OCI-LY1 (cell line): ENCODE results near the gene LRRC74A.

Experiments used
- H2AFZ ChIP-seq: fragments of 200-600 bp; sonication (generic), shearing (Covaris generic); 2 replicates; pipeline ENCODE4 v1.6.0; 2014; ENCODE audit warnings: antibody characterized with exemption, mild to moderate bottlenecking, low read length
- H3F3A ChIP-seq: fragments of 200-600 bp; sonication (generic), shearing (Covaris generic); 2 replicates; pipeline ENCODE4 v1.6.0; 2014; ENCODE audit warnings: mild to moderate bottlenecking, antibody characterized with exemption, low read length, moderate library complexity; ENCODE audit not compliant: insufficient read depth
- H3K27ac ChIP-seq: fragments of 200-600 bp; sonication (generic); 2 replicates; pipeline ENCODE4 v1.5.1; 2014; ENCODE audit warnings: low read length, mixed run types, mild to moderate bottlenecking, low read depth; ENCODE audit not compliant: poor library complexity, severe bottlenecking
- H3K27me3 ChIP-seq: fragments of 200-600 bp; sonication (generic); 2 replicates; pipeline ENCODE4 v1.6.0; 2014; ENCODE audit warnings: antibody characterized with exemption, mild to moderate bottlenecking, low read length, moderate library complexity; ENCODE audit not compliant: insufficient read depth
- H3K36me3 ChIP-seq: fragments of 200-600 bp; sonication (generic); 2 replicates; pipeline ENCODE4 v1.6.1; 2014; ENCODE audit warnings: mild to moderate bottlenecking, antibody characterized with exemption, low read length, moderate library complexity, mixed read lengths; ENCODE audit not compliant: insufficient read depth
- H3K4me1 ChIP-seq: fragments of 200-600 bp; sonication (generic); 2 replicates; pipeline ENCODE4 v1.5.1; 2014; ENCODE audit warnings: mild to moderate bottlenecking, low read length, moderate library complexity; ENCODE audit not compliant: insufficient read depth, severe bottlenecking
- H3K4me2 ChIP-seq: fragments of 200-600 bp; sonication (generic), shearing (Covaris generic); 2 replicates; pipeline ENCODE4 v1.6.1; 2014; ENCODE audit warnings: low read length
- H3K4me3 ChIP-seq: fragments of 200-600 bp; sonication (generic); 2 replicates; pipeline ENCODE4 v1.5.1; 2014; ENCODE audit warnings: low read length, low read depth, mild to moderate bottlenecking, mixed read lengths; ENCODE audit not compliant: poor library complexity, severe bottlenecking
- H3K79me2 ChIP-seq: fragments of 200-600 bp; shearing (Covaris generic); 2 replicates; pipeline ENCODE4 v1.6.1; 2016; ENCODE audit warnings: mixed run types, low read length, mixed read lengths; ENCODE audit not compliant: insufficient read depth
- H3K9ac ChIP-seq: fragments of 200-600 bp; sonication (generic), shearing (Covaris generic); 2 replicates; pipeline ENCODE4 v1.6.1; 2014; ENCODE audit warnings: mild to moderate bottlenecking, low read length, mixed read lengths
- H3K9me2 ChIP-seq: fragments of 200-600 bp; sonication (generic), shearing (Covaris generic); 2 replicates; pipeline ENCODE4 v1.6.1; 2014; ENCODE audit warnings: low read depth, mild to moderate bottlenecking, low read length, mixed read lengths
- H3K9me3 ChIP-seq: fragments of 200-600 bp; shearing (Covaris generic); 2 replicates; pipeline ENCODE4 v1.6.1; 2014; ENCODE audit warnings: low read length, mixed read lengths
- H4K20me1 ChIP-seq: fragments of 200-600 bp; sonication (generic), shearing (Covaris generic); 2 replicates; pipeline ENCODE4 v1.6.0; 2016; ENCODE audit warnings: mild to moderate bottlenecking, low read length; ENCODE audit not compliant: insufficient read depth
- EZH2 ChIP-seq: fragments of 200-600 bp; sonication (generic), shearing (Covaris generic); IDR thresholded peaks from 2 replicates; pipeline ENCODE4 v1.8.0; 2017; ENCODE audit warnings: borderline replicate concordance, mixed run types, mild to moderate bottlenecking, antibody characterized with exemption, low read length, moderate library complexity, mixed read lengths
- TF ChIP-seq, protein P1 (sequence below): fragments of 200-600 bp; sonication (generic), shearing (Covaris generic); IDR thresholded peaks from 2 replicates; pipeline ENCODE4 v1.5.1; 2017; ENCODE audit warnings: mild to moderate bottlenecking, antibody characterized with exemption, low read length, moderate library complexity, mixed read lengths

Gene LRRC74A

DNA sequence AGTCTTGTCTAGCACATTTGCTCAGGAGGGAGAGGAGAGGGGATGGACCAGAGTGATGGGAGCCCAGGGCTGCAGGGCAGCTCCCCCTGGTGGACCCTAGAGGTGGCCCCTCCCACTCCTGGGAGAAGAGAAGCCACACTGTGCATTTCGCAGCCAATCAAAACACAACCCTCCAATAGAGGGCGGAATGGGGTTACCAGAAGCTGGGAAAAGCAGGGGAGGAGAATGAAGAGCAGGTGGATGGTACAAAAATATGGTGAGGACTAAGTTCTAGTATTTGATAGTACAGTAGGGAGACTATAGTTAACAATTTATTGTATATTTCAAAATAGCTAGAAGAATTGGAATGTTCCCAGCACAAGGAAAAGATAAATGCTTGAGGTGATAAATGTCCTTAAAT, 41.3 kb upstream of the LRRC74A start:
- no peak overlapping the region for H2AFZ ChIP-seq
- no peak for TF ChIP-seq EZH2
- TF ChIP-seq, protein P1, sequence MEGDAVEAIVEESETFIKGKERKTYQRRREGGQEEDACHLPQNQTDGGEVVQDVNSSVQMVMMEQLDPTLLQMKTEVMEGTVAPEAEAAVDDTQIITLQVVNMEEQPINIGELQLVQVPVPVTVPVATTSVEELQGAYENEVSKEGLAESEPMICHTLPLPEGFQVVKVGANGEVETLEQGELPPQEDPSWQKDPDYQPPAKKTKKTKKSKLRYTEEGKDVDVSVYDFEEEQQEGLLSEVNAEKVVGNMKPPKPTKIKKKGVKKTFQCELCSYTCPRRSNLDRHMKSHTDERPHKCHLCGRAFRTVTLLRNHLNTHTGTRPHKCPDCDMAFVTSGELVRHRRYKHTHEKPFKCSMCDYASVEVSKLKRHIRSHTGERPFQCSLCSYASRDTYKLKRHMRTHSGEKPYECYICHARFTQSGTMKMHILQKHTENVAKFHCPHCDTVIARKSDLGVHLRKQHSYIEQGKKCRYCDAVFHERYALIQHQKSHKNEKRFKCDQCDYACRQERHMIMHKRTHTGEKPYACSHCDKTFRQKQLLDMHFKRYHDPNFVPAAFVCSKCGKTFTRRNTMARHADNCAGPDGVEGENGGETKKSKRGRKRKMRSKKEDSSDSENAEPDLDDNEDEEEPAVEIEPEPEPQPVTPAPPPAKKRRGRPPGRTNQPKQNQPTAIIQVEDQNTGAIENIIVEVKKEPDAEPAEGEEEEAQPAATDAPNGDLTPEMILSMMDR, result peak; percentile 77

DNA sequence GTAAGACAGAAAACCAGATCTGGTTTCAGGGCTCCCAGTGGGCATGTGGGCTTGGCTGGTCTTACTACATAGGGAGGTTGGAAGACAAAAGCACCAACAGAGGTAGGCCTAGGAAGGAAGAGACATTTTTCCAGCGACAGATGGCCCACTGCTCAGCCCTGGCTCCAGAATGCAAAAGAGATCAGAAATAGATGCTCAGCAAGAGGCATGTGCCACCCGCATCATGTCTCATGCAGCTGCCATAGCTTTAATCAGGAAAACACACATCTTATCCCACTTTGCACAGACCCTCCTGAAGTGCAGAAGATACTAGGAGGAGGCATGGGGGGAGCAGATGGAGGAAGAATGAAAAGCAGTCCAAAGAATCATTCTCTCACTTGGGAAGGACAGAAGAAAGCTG, 39.6 kb upstream of the LRRC74A start:
- H3K4me3 ChIP-seq, result no peak overlapping the region
- no peaks in the 10 kb centered on the region for H3K4me1 ChIP-seq
- no peaks in the 10 kb centered on the region for H3K9me3 ChIP-seq
- no peaks in the 10 kb centered on the region for H4K20me1 ChIP-seq
- H3K36me3 ChIP-seq, result peaks cover 67% of the 10 kb centered on the region
- no peaks in the 10 kb centered on the region for H3K9me2 ChIP-seq
- H3K4me2 ChIP-seq, result no peak overlapping the region
- no peak overlapping the region for H2AFZ ChIP-seq
- no peaks in the 10 kb centered on the region for H3F3A ChIP-seq
- no peak for TF ChIP-seq EZH2
- TF ChIP-seq, protein P1, result no peak
- H3K79me2 ChIP-seq, result no peaks in the 10 kb centered on the region
- H3K27me3 ChIP-seq, result no peaks in the 10 kb centered on the region
- H3K27ac ChIP-seq, result no peak overlapping the region
- H3K9ac ChIP-seq, result no peak overlapping the region

More for the DNA sequence above, 41.3 kb upstream of the LRRC74A start:
- Histone ChIP-seq H3K9me2 (no peaks in the 10 kb centered on the region), H3K9me3 (no peaks in the 10 kb centered on the region), H3K36me3 (peaks cover 58% of the 10 kb centered on the region), H3K9ac (no peak overlapping the region), H3K4me1 (no peaks in the 10 kb centered on the region), H3K4me3 (no peak overlapping the region), H3F3A (no peaks in the 10 kb centered on the region), H3K79me2 (no peaks in the 10 kb centered on the region), H3K27ac (no peak overlapping the region), H4K20me1 (no peaks in the 10 kb centered on the region), H3K4me2 (no peak overlapping the region), H3K27me3 (no peaks in the 10 kb centered on the region)

DNA sequence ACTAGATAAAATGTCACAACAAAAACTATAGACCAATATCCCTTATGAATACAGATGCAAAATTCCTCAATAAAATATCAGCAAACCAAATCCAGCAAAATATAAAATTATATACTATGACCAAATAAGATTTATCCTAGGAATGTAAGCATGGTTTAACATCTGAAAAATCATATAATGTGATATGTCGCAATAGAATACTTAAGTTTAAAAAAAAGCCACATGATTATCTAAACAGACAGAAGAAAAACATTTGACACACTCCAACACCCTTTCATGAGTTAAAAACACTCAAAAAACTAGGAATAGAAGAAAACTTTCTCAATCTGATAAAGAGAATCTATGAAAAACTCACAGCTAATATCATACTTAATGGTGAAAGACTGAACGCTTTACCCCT, 33.8 kb upstream of the LRRC74A start:
- TF ChIP-seq EZH2, result no peak
- TF ChIP-seq, protein P1, result no peak
- H3K9me3 ChIP-seq, result no peaks in the 10 kb centered on the region
- no peaks in the 10 kb centered on the region for H3K9me2 ChIP-seq
- H3K9ac ChIP-seq, result no peak overlapping the region
- H3K4me3 ChIP-seq, result no peak overlapping the region
- no peaks in the 10 kb centered on the region for H3F3A ChIP-seq
- H3K27ac ChIP-seq, result no peak overlapping the region
- no peak overlapping the region for H2AFZ ChIP-seq
- no peaks in the 10 kb centered on the region for H4K20me1 ChIP-seq
- H3K36me3 ChIP-seq, result peaks cover 66% of the 10 kb centered on the region
- no peaks in the 10 kb centered on the region for H3K79me2 ChIP-seq
- H3K4me2 ChIP-seq, result no peak overlapping the region
- H3K27me3 ChIP-seq, result no peaks in the 10 kb centered on the region
- H3K4me1 ChIP-seq, result no peaks in the 10 kb centered on the region
